Activated T-cell treated with anti-CD3 and anti-CD28 coated beads for 24 hours (primary cell): ENCODE measurements around the gene ME1.
"Not testable (repeated sequence)": the region's sequence is repeated elsewhere in the genome, so short reads cannot be mapped to it uniquely, and the experiment has no call there.

Source experiments
- DNase-seq: peaks from one replicate; pipeline ENCODE4 v3.0.0-alpha.2; 2020; ENCODE audit warnings: low read depth

ME1 gene

GRCh38 chr6:83352424-83353061 is 78.3 kb downstream of the ME1 start:
- no peak for DNase-seq

- DNase-seq, result no peak
Observed at GRCh38 chr6:83343121-83343520, 87.7 kb downstream of the ME1 start.

DNA sequence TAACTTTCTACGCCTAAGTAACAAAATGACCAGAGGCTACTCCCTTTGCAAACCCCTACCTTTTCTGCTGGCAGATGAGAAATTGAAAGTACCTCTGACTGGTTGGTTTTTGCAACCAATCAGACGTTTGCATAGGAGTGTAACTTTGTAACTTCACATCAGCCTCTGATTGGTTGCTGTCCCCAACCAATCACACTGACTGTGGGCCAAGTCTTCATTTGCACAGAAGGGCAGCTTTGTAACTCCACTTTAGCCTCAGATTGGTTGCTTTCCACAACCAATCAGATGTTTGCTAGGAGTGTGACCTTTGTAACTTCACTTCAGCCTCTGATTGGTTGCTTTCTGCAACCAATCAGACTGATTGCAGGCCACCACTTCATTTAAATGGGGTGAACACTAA is 89.1 kb downstream of the ME1 start:
- DNase-seq, result no peak

DNA sequence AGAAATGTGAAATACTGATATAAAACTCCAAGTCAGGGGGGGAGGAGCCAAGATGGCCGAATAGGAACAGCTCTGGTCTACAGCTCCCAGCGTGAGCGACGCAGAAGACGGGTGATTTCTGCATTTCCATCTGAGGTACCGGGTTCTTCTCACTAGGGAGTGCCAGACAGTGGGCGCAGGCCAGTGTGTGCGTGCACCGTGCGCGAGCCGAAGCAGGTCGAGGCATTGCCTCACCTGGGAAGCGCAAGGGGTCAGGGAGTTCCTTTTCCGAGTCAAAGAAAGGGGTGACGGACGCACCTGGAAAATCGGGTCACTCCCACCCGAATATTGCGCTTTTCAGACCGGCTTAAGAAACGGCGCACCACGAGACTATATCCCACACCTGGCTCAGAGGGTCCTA is 96.9 kb downstream of the ME1 start:
- DNase-seq, result not testable (repeated sequence)

DNA sequence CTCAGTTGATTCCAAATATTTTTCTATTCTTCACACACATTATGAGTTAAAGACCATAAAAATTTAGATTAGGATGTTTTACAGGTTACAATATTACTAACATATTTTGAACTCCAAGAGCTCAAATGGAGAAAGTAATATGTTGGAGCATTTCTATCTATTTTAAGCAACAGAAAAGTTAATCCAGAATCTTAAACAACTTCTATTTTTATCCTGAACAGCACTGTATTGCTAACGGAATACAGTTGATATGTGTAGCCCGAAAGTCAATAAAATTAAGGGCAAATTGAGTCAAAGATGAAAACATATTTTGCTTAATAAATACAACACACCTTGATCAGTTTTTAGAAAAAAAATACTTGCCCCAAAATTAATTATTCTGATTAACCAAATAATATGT is 97.4 kb downstream of the ME1 start:
- DNase-seq, result no peak

GRCh38 chr6:83314693-83315092 is 116.2 kb downstream of the ME1 start:
- no peak for DNase-seq

DNA sequence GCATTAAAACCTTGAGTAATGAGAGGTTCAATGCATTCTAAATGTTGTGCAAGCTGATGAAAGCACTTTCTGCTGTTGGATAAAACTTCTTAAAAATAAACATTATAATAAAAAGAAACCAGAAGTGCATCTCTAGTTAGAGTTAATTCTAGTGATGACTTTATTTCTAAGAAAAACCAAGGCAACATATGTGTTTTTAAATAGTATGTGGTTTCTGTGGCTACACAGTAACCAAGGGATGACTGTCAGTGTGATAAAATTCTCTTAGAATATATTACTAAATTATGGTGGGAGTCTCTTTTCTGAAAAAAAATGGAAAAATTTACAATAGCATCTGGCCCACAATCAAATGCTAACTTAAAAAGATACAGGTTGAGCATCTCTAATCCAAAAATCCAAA is 117.0 kb downstream of the ME1 start:
- DNase-seq, result no peak

GRCh38 chr6:83311231-83311630 is 119.6 kb downstream of the ME1 start:
- no peak for DNase-seq

- no peak for DNase-seq
Observed at GRCh38 chr6:83310046-83310445, 120.8 kb downstream of the ME1 start.

DNA sequence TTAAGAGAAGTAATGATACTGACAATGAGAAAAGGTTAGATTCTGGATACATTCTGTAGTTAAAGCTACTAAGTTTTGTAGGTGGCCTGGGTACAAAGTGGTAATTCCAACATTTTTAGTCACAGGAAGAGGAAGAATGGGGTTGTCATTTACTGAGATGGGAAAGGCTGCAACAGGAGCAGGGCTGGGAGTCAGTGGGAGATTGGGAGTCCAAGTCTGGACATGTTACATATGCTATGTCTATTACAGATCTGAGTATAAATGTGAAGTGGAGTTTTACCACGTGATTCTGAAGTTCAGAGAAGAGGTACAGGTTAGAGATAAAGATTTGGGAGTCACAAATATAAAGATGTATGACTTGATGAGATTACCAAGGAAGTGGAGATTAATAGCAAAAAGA is 121.5 kb downstream of the ME1 start:
- DNase-seq, result no peak

DNA sequence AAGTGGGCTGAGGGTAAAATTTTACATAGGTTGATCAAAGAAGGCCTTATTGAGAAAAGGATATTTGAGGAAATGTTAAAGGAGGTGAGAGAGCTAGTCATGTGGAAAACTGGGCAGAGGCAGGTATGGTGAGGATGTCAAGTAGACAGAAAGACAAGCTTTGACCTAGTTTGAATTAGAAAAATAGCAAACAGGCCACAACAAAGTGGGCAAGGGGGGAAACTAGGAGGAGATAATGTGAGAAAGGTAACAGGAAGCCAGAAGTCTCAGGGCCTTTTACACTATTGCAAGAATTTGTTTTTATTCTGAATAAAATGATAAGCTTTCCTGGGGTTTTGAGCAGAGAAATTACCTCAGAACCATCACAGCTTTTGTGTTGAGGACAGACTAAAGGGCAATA is 122.0 kb downstream of the ME1 start:
- no peak for DNase-seq

DNA sequence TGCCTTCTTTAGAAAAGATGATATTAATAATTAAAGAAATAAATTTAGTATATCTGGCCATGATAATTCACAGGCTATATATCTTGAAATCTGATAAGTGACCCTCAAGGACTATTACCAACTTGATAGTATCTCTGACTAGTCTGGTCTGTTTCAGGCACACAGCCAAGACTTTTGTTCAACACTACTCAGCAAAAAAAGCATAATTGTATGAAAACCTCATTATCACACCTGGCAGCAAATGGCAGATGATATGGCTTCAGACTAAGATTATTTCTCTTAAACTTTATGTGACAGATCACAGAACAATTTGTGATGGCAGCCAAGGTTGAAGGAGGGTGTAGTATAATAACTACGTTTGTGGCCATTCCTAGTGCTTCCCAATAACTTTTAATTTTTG is 123.0 kb downstream of the ME1 start:
- DNase-seq, result no peak

DNA sequence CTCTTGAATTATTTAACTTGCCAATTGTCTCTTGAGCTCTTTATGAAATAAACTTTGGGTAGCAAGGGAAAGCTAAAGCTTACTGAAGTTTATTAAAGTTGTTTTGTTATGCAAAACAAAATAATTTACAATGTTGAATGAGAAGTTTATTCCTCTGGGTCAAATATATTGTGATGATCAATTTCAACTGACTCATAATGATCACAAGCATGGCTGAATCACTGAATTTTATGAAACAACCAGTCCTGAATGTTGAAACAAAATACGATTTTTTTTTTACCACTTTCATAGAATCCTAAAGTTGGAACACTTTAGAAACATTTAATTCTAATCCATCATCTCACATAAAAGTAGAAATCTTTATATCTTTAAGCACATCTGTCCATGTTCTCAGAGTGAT is 127.4 kb downstream of the ME1 start:
- DNase-seq, result no peak

GRCh38 chr6:83294676-83295075 is 136.2 kb downstream of the ME1 start:
- no peak for DNase-seq

- DNase-seq, result no peak
Observed at GRCh38 chr6:83292900-83293843, 137.7 kb downstream of the ME1 start.

GRCh38 chr6:83287298-83287697 is 143.6 kb downstream of the ME1 start:
- DNase-seq, result not testable (repeated sequence)

- DNase-seq, result no peak
Observed at GRCh38 chr6:83285917-83286316, 144.9 kb downstream of the ME1 start.

GRCh38 chr6:83273596-83273995 is 157.3 kb downstream of the ME1 start:
- DNase-seq, result no peak

DNA sequence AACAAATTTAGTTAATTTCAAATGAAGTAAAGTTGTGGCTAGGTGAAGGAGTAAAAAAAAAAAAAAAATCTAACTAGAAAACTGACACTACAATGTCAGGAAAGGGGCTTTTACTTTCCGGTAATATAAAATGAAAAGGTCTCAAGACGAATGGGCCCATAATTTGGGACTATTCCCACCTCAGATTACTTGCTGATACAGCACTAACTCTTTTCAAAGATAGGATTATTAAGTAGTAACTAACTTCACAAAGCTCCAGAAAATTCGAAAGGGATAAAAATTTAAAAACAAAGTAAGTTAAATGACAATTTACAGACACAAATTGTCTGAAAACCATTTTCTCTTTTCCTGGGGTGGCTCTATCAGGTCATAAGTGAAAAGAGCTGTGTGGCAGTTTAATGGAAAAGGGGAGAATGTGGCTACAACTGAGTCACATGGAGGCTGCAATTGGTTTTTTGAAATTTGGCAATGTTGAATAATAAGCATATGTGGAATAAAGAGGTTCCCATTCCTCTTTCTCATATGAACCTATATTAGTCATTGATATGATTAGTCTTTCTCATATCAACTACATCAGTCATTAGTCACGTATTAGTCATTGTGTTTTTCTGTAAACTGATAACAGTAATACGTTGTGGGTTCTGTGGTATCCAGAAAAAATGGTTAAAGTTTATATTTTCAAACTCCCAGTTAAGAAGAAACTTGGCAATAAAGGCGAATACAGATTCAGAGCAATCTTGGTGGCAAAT is 159.7 kb downstream of the ME1 start:
- DNase-seq, result no peak

GRCh38 chr6:83265384-83265783 is 165.5 kb downstream of the ME1 start:
- no peak for DNase-seq

GRCh38 chr6:83260577-83260976 is 170.3 kb downstream of the ME1 start:
- no peak for DNase-seq

DNA sequence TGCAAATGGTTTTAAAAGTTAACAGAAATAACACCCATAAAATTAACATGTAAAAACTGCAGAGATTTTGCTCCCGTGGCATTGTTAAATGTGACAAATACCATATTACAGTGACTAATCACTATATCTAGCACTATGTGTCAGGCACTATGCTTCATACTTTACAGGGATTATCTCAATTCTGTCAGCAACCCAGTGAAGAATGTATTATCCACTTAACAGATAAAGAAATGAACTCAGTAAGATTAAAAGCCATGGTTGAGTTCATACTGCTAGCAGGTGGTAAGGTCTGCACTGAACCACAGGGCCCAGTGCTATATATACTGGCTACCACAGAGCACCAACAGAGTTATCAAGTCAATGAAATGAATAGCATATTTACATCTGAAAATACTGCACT is 172.3 kb downstream of the ME1 start:
- DNase-seq, result no peak

DNA sequence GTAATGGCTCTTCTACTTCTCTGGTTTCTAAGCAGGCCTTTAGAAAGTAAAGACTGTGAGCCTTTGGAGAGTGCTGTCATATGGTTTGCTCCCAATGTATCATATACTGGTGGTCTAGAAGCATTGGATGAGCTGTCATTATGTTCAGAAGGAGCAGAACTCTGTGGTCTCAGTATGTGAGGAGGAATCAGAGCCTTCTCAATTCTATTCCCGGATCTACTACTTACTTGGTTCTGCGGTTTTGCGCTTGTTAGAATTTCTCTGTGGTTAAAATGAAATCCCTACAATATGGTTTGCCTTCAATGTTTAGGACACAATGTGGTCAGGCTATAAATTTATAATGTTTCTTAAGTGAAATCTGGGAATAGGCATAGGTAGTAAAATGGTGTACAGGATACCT is 173.1 kb downstream of the ME1 start:
- DNase-seq, result no peak
